HCT116 (cell line): Measurements from ENCODE around the gene DEF6.

Source experiments
- ATF3 ChIP-seq: IDR thresholded peaks from 2 replicates; pipeline ENCODE4 v1.6.1; 2012
- CTCF ChIP-seq, 3 experiments: fragments of 200-600 bp in 1 of 3; sonication (generic) in 1 of 3; IDR thresholded peaks in 2 of 3; conservative IDR thresholded peaks in 1 of 3; 2 replicates each; pipeline ENCODE4 v1.5.1; 2012 to 2017; ENCODE audit warnings: low read depth in 2 of 3, low read length in 2 of 3, antibody characterized with exemption in 1 of 3, borderline replicate concordance in 1 of 3, control low read depth in 1 of 3, mild to moderate bottlenecking in 1 of 3, mixed read lengths in 1 of 3, mixed run types in 1 of 3, moderate library complexity in 1 of 3; ENCODE audit not compliant: insufficient read depth in 1 of 3
- EZH2 ChIP-seq: fragments of 200-600 bp; sonication (generic); IDR thresholded peaks from 2 replicates; pipeline ENCODE4 v1.6.1; 2017; ENCODE audit warnings: antibody characterized with exemption, mixed run types
- JUND ChIP-seq: IDR thresholded peaks from 2 replicates; pipeline ENCODE4 v1.6.1; 2012
- POLR2A ChIP-seq: IDR thresholded peaks from 2 replicates; pipeline ENCODE4 v1.7.0; 2011; ENCODE audit warnings: borderline replicate concordance; ENCODE audit not compliant: insufficient read depth, insufficient read length; ENCODE audit errors: extremely low read depth
- POLR2AphosphoS5 ChIP-seq: IDR thresholded peaks from 2 replicates; pipeline ENCODE4 v1.6.1; 2011; ENCODE audit warnings: mild to moderate bottlenecking, low read depth, low read length, moderate library complexity
- TCF7L2 ChIP-seq: IDR thresholded peaks from 2 replicates; pipeline ENCODE4 v1.7.0; 2011; ENCODE audit warnings: borderline replicate concordance, inconsistent platforms; ENCODE audit not compliant: insufficient read depth, insufficient read length; ENCODE audit errors: extremely low read depth
- ZBTB33 ChIP-seq: IDR thresholded peaks from 2 replicates; pipeline ENCODE4 v1.6.1; 2011; ENCODE audit warnings: mild to moderate bottlenecking, low read length, moderate library complexity; ENCODE audit not compliant: insufficient replicate concordance; ENCODE audit errors: extremely low read depth
- ZFX ChIP-seq: fragments of 450-650 bp; IDR thresholded peaks from 2 replicates; pipeline ENCODE4 v1.6.1; 2017
- ZNF274 ChIP-seq: fragments of 200-500 bp; sonication (Bioruptor generic); IDR thresholded peaks from 2 replicates; pipeline ENCODE4 v1.6.1; 2014; ENCODE audit warnings: mild to moderate bottlenecking, low read depth, low read length, inconsistent platforms

- no peak for TF ChIP-seq CTCF (IDR thresholded peaks at IDR 0.05 in 2 of 3, conservative IDR thresholded peaks at IDR 0.05 in 1 of 3; ENCODE audit: borderline replicate concordance in 1 of 3, insufficient read depth in 1 of 3, low read depth in 2 of 3, low read length in 2 of 3)
- no peak for TF ChIP-seq JUND
- no peak for TF ChIP-seq ATF3
- TF ChIP-seq ZBTB33: no peak
- no peak for TF ChIP-seq POLR2A
- TF ChIP-seq EZH2: no peak
- TF ChIP-seq POLR2AphosphoS5: no peak
- TF ChIP-seq ZNF274: no peak
- no peak for TF ChIP-seq TCF7L2
- TF ChIP-seq ZFX: no peak
Observed at GRCh38 chr6:35309611-35310264, 12.1 kb downstream of the DEF6 start.
